ENCODE results near the gene CORO7. TPM values are rescaled to one million over a fixed set of nuclear protein-coding genes. Genes with fewer than 3 reads are reported as not detected.
"Not testable (repeated sequence)": the region's sequence is repeated elsewhere in the genome, so short reads cannot be mapped to it uniquely, and the experiment has no call there.

The CORO7 gene
- total RNA-seq, 2 experiments from 2014 or later: 167 to 176 TPM

DNA sequence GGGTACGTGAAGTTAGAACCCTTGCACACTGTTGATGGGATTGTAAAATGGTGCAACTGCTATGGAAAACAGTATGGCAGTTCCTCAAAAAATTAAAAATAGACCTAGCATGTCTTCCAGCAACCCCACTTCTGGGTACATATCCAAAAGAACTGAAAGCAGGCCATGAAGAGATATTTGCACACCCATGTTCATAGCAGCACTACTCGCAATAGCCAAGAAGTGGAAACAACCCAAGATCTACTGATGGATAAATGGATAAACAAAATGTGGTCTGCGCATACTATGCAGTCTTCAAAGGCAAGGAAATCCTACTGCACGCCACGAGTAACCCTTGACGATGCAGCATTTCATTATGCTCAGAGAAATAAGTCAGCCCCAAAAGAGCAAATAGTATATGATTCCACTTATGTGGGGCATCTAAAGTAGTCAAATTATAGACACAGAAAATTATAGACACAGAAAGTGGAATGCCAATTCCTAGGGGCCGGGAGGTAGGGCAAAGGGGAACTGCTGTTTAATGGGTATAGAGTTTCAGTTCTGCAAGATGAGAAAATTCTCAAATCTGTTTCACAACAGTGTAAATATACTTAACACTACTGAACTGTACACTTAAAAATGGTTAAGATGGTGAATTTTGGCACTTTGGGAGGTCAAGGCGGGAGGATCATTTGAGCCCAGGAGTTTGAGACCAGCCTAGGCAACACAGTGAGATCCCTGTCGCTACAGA lies 17.2 kb downstream of the CORO7 start:
- ATAC-seq: no peak
- Mint-ChIP-seq H3K4me1 (ENCODE audit: low read depth) (peaks cover 4% of the 10 kb centered on the region), H3K27ac (no peak overlapping the region), H3K36me3 (ENCODE audit: low read depth) (peaks cover 47% of the 10 kb centered on the region), H3K27me3 (ENCODE audit: low read depth) (no peaks in the 10 kb centered on the region), H3K9me3 (ENCODE audit: insufficient read depth) (no peaks in the 10 kb centered on the region), H3K4me3 (no peak overlapping the region)
- POLR2A ChIA-PET: interaction anchor here (1.2 kb wide), 1 partner anchor 48 kb away, joined by 3 read pairs; no protein-coding TSS in a partner anchor
- no peak for DNase-seq
- CTCF ChIA-PET: interaction anchor here (0.9 to 1.8 kb wide), 2 partner anchors 89 to 110 kb away, joined by 3 read pairs; no protein-coding TSS in a partner anchor

DNA sequence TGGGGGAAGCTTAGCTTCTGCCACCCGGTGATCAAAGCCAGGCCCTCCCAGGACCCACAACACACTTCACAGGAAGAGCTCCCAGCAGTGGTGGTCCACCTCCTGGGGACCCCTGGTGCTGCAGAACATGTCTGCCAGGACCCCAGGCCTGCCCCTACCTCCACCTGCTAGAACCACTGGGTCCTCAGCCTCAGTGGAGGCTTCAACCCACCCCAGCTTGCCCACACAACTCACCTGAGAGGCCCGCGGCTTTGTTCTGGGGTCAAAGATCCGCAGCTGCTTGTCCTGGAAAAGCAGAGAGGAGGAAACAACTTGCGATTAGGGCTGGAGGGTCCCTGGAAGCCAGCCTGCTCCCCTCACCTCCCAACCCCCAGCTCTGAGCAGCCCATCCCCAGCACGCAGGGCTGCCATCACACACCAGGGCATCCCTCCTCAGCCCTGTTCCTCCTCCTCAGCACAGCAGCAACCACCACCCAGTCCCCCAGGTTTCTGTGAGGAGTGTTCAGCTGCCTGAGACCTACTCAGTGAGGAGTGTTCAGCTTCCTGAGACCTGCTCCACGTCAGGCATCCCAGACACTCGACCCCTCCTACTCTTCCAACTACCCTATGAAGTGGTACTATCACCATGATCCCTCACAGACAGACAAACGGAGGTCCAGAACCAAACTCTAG lies 21.2 kb downstream of the CORO7 start:
- no peak overlapping the region for H3K27ac Mint-ChIP-seq
- H3K4me3 Mint-ChIP-seq: no peak overlapping the region
- peaks cover 31% of the 10 kb centered on the region for H3K36me3 Mint-ChIP-seq (ENCODE audit: low read depth)
- no peak for DNase-seq
- H3K4me1 Mint-ChIP-seq (ENCODE audit: low read depth): peaks cover 6% of the 10 kb centered on the region
- no peaks in the 10 kb centered on the region for H3K9me3 Mint-ChIP-seq (ENCODE audit: insufficient read depth)
- ChIA-PET CTCF (interaction anchor here (4.6 kb wide), 1 partner anchor 8 kb away, joined by 23 read pairs; no protein-coding TSS in a partner anchor), POLR2A (no interaction called here)
- peak; percentile 16 for ATAC-seq
- H3K27me3 Mint-ChIP-seq (ENCODE audit: low read depth): no peaks in the 10 kb centered on the region

- not testable (repeated sequence) for H3K27me3 Mint-ChIP-seq (ENCODE audit: low read depth)
Measured at GRCh38 chr16:4393850-4394249, 22.5 kb downstream of the CORO7 start.

GRCh38 chr16:4393240-4393600 lies 23.2 kb downstream of the CORO7 start:
- peaks cover 6% of the 10 kb centered on the region for H3K4me1 Mint-ChIP-seq (ENCODE audit: low read depth)
- ATAC-seq (no peak), DNase-seq (no peak)
- H3K27ac Mint-ChIP-seq: no peak overlapping the region
- peaks cover 24% of the 10 kb centered on the region for H3K36me3 Mint-ChIP-seq (ENCODE audit: low read depth)
- H3K9me3 Mint-ChIP-seq (ENCODE audit: insufficient read depth): no peaks in the 10 kb centered on the region
- ChIA-PET CTCF (interaction anchor here (4.6 kb wide), 1 partner anchor 10 kb away, joined by 23 read pairs; no protein-coding TSS in a partner anchor), POLR2A (interaction anchor here (0.6 to 1.1 kb wide), 2 partner anchors 23 to 38 kb away, joined by 3 read pairs; partner anchors contain the start of gene CORO7)
- no peaks in the 10 kb centered on the region for H3K27me3 Mint-ChIP-seq (ENCODE audit: low read depth)
- H3K4me3 Mint-ChIP-seq: no peak overlapping the region

More at GRCh38 chr16:4393850-4394249, 22.5 kb downstream of the CORO7 start:
- ChIA-PET POLR2A (interaction anchor here (1.1 kb wide), 1 partner anchor 22 kb away, joined by 3 read pairs; the partner anchor contains the start of gene CORO7), CTCF (interaction anchor here (4.6 kb wide), 1 partner anchor 10 kb away, joined by 23 read pairs; no protein-coding TSS in a partner anchor)
- H3K27ac Mint-ChIP-seq; ATAC-seq; H3K9me3 Mint-ChIP-seq (ENCODE audit: insufficient read depth); H3K4me3 Mint-ChIP-seq; DNase-seq; H3K4me1 Mint-ChIP-seq (ENCODE audit: low read depth): not testable (repeated sequence)
- peaks cover 25% of the 10 kb centered on the region for H3K36me3 Mint-ChIP-seq (ENCODE audit: low read depth)

DNA sequence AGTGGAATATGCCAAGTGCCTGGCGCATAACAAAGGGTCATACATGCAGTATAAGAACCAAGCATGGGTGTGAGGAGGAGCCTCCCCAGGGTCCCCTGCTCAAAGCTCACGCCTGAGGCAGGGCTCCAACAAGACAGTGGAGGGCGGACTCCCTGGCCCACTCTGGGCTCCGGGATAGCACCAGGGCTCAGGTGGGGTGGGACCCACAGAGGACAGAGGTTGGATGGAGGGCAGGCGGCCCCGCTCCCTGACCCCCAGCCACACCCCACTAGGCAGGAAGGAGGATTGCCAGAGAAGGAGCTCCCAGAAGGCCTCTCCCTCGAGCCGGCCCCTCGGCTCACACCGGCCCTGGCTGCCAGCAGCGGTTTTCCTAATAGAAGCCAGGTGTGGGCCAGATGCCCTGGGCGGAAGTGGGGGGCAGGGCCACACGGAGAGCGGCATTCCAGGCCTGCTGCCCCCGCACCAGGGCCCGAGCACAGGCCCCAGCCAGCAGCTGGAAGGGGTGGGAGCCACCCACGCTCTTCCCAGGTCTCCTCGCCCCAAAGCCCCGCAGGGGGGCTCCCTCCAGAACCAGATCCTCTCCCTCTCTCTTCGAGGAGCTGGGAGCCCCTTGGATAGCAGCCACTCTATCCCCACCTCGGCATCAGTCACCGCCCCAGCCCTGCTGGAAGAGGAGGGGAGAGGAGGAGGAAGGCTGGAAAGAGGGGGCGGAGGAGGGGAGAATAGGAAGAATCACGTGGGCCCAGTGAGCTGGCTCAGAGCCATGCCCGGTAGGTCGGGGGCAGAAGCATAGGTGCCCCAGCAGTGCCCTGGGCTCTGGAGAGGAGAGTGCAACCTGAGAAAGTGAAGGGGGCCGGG lies 23.8 kb downstream of the CORO7 start:
- Mint-ChIP-seq H3K4me1 (ENCODE audit: low read depth) (peaks cover 6% of the 10 kb centered on the region), H3K36me3 (ENCODE audit: low read depth) (peaks cover 25% of the 10 kb centered on the region), H3K9me3 (ENCODE audit: insufficient read depth) (no peaks in the 10 kb centered on the region), H3K27me3 (ENCODE audit: low read depth) (no peaks in the 10 kb centered on the region), H3K4me3 (no peak overlapping the region), H3K27ac (peak overlapping the region; percentile 49)
- no peak for ATAC-seq
- ChIA-PET CTCF (interaction anchor here (4.6 kb wide), 1 partner anchor 11 kb away, joined by 23 read pairs; no protein-coding TSS in a partner anchor), POLR2A (interaction anchor here (0.6 to 1.1 kb wide), 2 partner anchors 23 to 38 kb away, joined by 3 read pairs; partner anchors contain the start of gene CORO7)
- no peak for DNase-seq

DNA sequence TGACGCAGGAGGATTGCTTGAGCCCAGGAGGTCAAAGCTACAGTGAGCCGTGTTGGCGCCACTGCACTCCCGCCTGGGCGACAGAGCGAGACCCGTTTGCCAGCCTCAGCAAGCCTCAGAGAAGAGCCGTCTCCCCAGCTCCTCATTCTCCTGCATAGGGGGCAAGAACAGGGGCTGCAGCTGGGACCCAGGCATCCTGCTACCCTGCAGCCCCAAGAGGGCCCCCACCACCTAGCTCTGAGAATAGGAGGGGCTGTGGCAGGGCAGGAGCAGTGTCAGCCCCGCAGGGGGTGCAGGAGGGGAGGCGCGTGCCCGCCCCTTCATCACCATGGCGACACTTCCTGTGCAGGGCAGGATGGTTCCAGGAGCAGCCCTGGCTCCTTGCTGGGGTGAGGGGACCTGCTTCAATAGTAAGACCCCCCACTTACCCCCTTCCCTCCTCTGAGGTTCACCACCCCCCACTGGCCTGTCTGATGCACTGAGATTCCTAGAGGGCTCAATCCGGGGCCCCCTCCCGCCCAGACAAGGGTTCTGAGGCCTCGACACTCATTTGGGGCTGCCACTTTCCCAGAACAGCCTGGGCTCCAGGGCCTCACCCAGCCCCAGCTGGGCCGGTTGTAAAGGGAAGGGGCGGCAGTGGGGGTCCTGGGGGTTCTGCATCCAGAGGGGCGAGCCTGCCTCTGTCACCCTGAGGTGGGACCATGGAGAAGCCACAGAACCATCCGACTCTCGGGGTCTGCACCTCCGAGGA lies 24.6 kb downstream of the CORO7 start:
- no peak for ATAC-seq
- peak; percentile 48 for DNase-seq
- CTCF ChIA-PET: interaction anchor here (4.6 kb wide), 1 partner anchor 12 kb away, joined by 23 read pairs; no protein-coding TSS in a partner anchor
- H3K36me3 Mint-ChIP-seq (ENCODE audit: low read depth): peaks cover 27% of the 10 kb centered on the region
- H3K4me3 Mint-ChIP-seq: no peak overlapping the region
- H3K27me3 Mint-ChIP-seq (ENCODE audit: low read depth): no peaks in the 10 kb centered on the region
- POLR2A ChIA-PET: interaction anchor here (0.6 kb wide), 1 partner anchor 1139 kb away, joined by 4 read pairs; no protein-coding TSS in a partner anchor
- H3K27ac Mint-ChIP-seq: peak overlapping the region; percentile 49
- H3K4me1 Mint-ChIP-seq (ENCODE audit: low read depth): peaks cover 6% of the 10 kb centered on the region
- H3K9me3 Mint-ChIP-seq (ENCODE audit: insufficient read depth): no peaks in the 10 kb centered on the region

DNA sequence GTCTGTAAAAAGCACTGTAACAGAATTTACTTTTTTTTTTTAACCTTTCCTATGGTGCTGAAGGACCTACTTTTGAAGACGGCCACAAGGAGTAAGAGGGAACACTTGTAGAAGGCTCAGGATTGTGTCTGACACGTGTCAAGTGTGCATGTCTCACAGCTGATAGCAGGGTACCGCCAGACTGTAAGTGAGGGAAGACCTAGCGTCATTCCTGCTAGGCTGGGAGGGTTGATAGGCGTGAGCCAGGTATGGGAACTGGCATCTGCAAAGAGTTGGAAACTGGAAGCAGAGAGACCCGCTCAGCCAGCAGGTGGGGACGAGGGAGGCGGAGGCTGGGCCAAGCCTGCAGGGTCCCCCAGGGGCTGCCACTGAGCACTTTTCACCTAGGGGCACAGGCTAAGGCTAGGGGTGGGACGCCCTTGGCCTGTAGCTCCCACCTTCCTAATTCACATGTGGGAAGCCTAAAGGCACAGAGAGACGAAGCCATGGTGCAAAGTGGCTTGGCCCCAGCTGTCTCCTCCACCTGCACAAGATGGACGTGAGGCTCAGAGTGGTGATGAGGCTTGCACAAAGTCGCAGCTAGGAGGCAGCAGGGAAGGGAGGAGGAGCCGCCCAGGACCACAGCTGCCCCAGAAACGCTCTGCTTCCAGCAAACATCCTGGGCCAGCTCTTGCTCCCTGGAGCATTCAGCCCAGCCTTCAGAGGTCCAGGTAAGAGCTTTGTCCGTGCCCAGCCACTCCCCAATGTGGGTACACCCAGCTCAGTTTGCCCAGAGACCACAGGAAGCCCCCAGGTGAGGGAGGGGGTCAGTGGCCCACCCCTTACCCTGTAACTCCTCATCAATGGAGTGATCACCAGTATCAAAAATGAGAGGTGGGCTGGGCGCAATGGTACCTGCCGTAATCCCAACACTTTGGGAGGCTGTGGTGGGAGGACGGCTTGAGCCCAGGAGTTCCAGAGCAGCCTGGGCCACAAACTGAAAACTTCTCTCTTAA lies 25.8 kb downstream of the CORO7 start:
- CTCF ChIA-PET: interaction anchor here (1.0 to 1.8 kb wide), 2 partner anchors 12 to 115 kb away, joined by 3 to 6 read pairs; no protein-coding TSS in a partner anchor
- peaks cover 5% of the 10 kb centered on the region for H3K4me1 Mint-ChIP-seq (ENCODE audit: low read depth)
- no peaks in the 10 kb centered on the region for H3K9me3 Mint-ChIP-seq (ENCODE audit: insufficient read depth)
- ATAC-seq: no peak
- no peak for DNase-seq
- POLR2A ChIA-PET: no interaction called here
- H3K27ac Mint-ChIP-seq: no peak overlapping the region
- H3K4me3 Mint-ChIP-seq: no peak overlapping the region
- H3K36me3 Mint-ChIP-seq (ENCODE audit: low read depth): peaks cover 23% of the 10 kb centered on the region
- no peaks in the 10 kb centered on the region for H3K27me3 Mint-ChIP-seq (ENCODE audit: low read depth)

DNA sequence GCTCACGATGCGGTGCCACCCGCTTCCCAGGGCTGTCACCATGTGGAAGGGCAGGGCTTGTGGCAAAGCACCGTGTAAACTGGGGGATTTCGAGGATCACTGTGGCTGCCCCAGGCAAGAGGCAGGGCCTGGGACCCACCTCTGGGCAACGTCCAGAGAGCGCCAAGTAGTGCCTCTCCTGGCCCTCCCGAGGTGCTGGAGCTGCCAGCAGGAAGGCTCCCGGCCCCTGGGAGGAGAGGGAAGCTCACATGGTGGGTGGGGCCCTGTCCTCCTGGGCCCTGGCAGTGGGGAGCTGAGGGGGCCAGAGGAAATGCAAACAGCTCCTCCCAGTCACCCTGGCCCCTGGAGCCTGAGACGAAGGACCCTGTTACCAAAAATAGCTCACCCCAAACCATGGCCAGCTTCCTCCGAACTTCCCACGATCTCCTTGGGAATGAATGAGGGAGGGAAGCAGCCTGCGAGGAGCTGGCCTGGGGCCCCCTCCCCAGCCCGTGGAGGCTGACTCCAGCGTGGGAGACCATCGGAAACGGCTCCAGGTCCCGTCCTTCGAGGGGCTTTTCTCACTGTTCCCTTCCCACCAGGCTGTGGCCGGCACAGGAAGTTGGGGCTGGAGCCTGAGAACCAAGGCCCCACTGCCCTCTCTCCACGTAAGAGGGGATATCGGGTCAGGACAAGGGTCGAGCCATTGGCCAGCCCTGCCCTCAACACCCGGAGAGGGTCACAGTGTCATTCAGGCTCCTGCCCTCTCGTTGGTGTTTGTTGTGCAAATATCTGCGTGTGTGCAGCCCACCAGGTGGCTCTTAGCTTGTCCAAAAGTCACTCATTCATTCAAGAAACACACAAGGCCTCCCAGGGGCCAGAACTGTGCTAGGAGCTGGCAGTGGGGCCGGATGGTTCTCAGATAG lies 27.1 kb downstream of the CORO7 start:
- CTCF ChIA-PET: interaction anchor here (1.8 kb wide), 1 partner anchor 13 kb away, joined by 6 read pairs; no protein-coding TSS in a partner anchor

GRCh38 chr16:4388271-4389021 lies 27.9 kb downstream of the CORO7 start:
- Mint-ChIP-seq H3K4me1 (ENCODE audit: low read depth) (peaks cover 2% of the 10 kb centered on the region), H3K4me3 (no peak overlapping the region), H3K27me3 (ENCODE audit: low read depth) (no peaks in the 10 kb centered on the region), H3K9me3 (ENCODE audit: insufficient read depth) (no peaks in the 10 kb centered on the region), H3K27ac (no peak overlapping the region), H3K36me3 (ENCODE audit: low read depth) (peaks cover 16% of the 10 kb centered on the region)
- ATAC-seq (no peak), DNase-seq (no peak)
- ChIA-PET POLR2A (interaction anchor here (1.0 to 1.2 kb wide), 2 partner anchors 9 to 38 kb away, joined by 3 to 5 read pairs; partner anchors contain the start of gene DNAJA3), CTCF (no interaction called here)

More for the DNA sequence above, 27.1 kb downstream of the CORO7 start:
- ATAC-seq: no peak
- Mint-ChIP-seq H3K9me3 (ENCODE audit: insufficient read depth) (no peaks in the 10 kb centered on the region), H3K27ac (no peak overlapping the region), H3K27me3 (ENCODE audit: low read depth) (no peaks in the 10 kb centered on the region), H3K4me1 (ENCODE audit: low read depth) (peaks cover 2% of the 10 kb centered on the region), H3K36me3 (ENCODE audit: low read depth) (peaks cover 19% of the 10 kb centered on the region), H3K4me3 (no peak overlapping the region)
- no peak for DNase-seq
- POLR2A ChIA-PET: interaction anchor here (1.0 to 1.2 kb wide), 2 partner anchors 10 to 37 kb away, joined by 3 to 5 read pairs; partner anchors contain the start of gene DNAJA3
